Tibial artery (tissue), 4 donors: ENCODE data around the gene TKFC.

Experiments used
- DNase-seq, 2 donors: peaks; one replicate each; pipeline ENCODE4 v3.0.0-alpha.2; 2019
- H3K27ac ChIP-seq, 2 donors: fragments of 200-600 bp; sonication (generic) in 1 of 2; 1 replicate in 1 of 2; 2 replicates in 1 of 2; pipeline ENCODE4 v1.5.1; 2018 to 2019; ENCODE audit warnings: mild to moderate bottlenecking in 1 of 2
- H3K27me3 ChIP-seq, 2 donors: fragments of 200-600 bp; sonication (generic) in 1 of 2; one replicate each; pipeline versions ENCODE4 v1.5.1 to v1.6.0; 2016 to 2019
- H3K36me3 ChIP-seq, 3 donors: fragments of 200-600 bp; sonication (generic) in 2 of 3; one replicate each; pipeline ENCODE4 v1.5.1; 2016 to 2019; ENCODE audit warnings: mild to moderate bottlenecking in 2 of 3
- H3K4me1 ChIP-seq, 4 donors: fragments of 200-600 bp; sonication (generic) in 2 of 4; 1 replicate in 3 of 4; 2 replicates in 1 of 4; pipeline ENCODE4 v1.5.1; 2016 to 2019
- H3K4me3 ChIP-seq, 2 donors: fragments of 200-600 bp; sonication (generic) in 1 of 2; 1 replicate in 1 of 2; 2 replicates in 1 of 2; pipeline ENCODE4 v1.5.1; 2018 to 2019; ENCODE audit warnings: mild to moderate bottlenecking in 2 of 2
- H3K9me3 ChIP-seq, 3 donors: fragments of 200-600 bp; sonication (generic) in 1 of 3; one replicate each; pipeline ENCODE4 v1.5.1; 2016 to 2019
- CTCF ChIP-seq, 2 experiments: fragments of 200-600 bp in 1 of 2; fragments of 450-650 bp in 1 of 2; IDR thresholded peaks; one replicate each; pipeline ENCODE4 v1.5.1; 2017 to 2019; ENCODE audit warnings: antibody characterized with exemption in 2 of 2, mild to moderate bottlenecking in 1 of 2, moderate library complexity in 1 of 2
- intact Hi-C: fragments of 100-400 bp; cut with DNase I; formaldehyde crosslinking; loops from one replicate; pipeline ENCODE4 v1.15.0; 2023; ENCODE audit warnings: low total_unique reads

Gene TKFC

DNA sequence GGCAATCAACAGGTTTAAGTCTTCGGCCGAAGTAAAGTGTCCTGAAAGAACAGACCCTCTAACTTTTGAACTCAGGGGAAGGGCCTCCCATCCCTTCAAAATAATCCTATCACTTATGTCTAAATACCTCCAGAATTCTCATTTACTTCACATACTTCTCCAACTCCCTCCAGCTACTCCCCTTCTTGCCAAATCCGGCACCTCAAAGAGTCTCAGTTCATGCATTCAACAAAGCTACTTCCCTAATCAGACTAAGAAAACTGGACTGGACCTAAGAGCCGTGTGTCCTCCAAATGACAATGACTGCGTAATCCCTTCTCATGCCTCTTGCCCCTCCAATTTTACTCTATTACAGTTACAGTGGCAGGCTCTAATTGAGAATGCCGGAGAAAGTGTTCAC is 1.4 kb upstream of the TKFC start:
- no peak for TF ChIP-seq CTCF (IDR thresholded peaks at IDR 0.05)
- peaks cover 0 to 39% (median 22%) of the 10 kb centered on the region in 4 donors for H3K4me1 ChIP-seq
- no peaks in the 10 kb centered on the region for H3K9me3 ChIP-seq
- no peak for DNase-seq
- H3K36me3 ChIP-seq = peaks cover 10 to 27% (median 23%) of the 10 kb centered on the region in 3 donors
- H3K27me3 ChIP-seq = no peaks in the 10 kb centered on the region
- peak overlapping the region; percentile 92 to 93 for H3K27ac ChIP-seq
- peak overlapping the region; percentile 90 to 99 for H3K4me3 ChIP-seq
- intact Hi-C loops = no loop called here

GRCh38 chr11:61332281-61332796 is 689 bp upstream of the TKFC start:
- intact Hi-C loops = no loop called here
- no peaks in the 10 kb centered on the region for H3K27me3 ChIP-seq

GRCh38 chr11:61333550-61334433 is 764 bp downstream of the TKFC start:
- H3K27ac ChIP-seq = peak overlapping the region; percentile 92 to 93
- no peaks in the 10 kb centered on the region for H3K9me3 ChIP-seq
- no peaks in the 10 kb centered on the region for H3K27me3 ChIP-seq
- peaks cover 6 to 19% (median 10%) of the 10 kb centered on the region in 3 donors for H3K36me3 ChIP-seq
- intact Hi-C loops = loop anchor here (1.0 kb wide), 1 partner anchor 52 kb away; no protein-coding TSS in a partner anchor
- no peak for DNase-seq
- H3K4me1 ChIP-seq = peaks cover 0 to 40% (median 22%) of the 10 kb centered on the region in 4 donors
- peak overlapping the region; percentile 90 to 99 for H3K4me3 ChIP-seq
- no peak for TF ChIP-seq CTCF (IDR thresholded peaks at IDR 0.05)

More at GRCh38 chr11:61332281-61332796, 689 bp upstream of the TKFC start:
- H3K4me1 ChIP-seq = peaks cover 0 to 40% (median 22%) of the 10 kb centered on the region in 4 donors
- no peak for TF ChIP-seq CTCF (IDR thresholded peaks at IDR 0.05)
- H3K27ac ChIP-seq = peak overlapping the region; percentile 92 to 93
- peak overlapping the region; percentile 90 to 99 for H3K4me3 ChIP-seq
- no peaks in the 10 kb centered on the region for H3K9me3 ChIP-seq
- peaks cover 7 to 23% (median 17%) of the 10 kb centered on the region in 3 donors for H3K36me3 ChIP-seq
- no peak for DNase-seq

- Histone ChIP-seq H3K4me3 (no peak overlapping the region), H3K27me3 (no peaks in the 10 kb centered on the region), H3K4me1 (peaks cover 0 to 40% (median 22%) of the 10 kb centered on the region in 4 donors), H3K9me3 (no peaks in the 10 kb centered on the region), H3K36me3 (peaks cover 0 to 19% (median under 1%) of the 10 kb centered on the region in 3 donors), H3K27ac (no peak overlapping the region)
- DNase-seq = no peak
- TF ChIP-seq CTCF (IDR thresholded peaks at IDR 0.05) = no peak
- intact Hi-C loops = no loop called here
Measured at GRCh38 chr11:61334434-61335354, 1.7 kb downstream of the TKFC start.

- no peak for DNase-seq
- Histone ChIP-seq H3K36me3 (peaks cover 0 to 21% (median 0%) of the 10 kb centered on the region in 3 donors), H3K9me3 (no peaks in the 10 kb centered on the region), H3K27ac (no peak overlapping the region), H3K4me3 (no peak overlapping the region), H3K4me1 (peaks cover 0 to 40% (median 22%) of the 10 kb centered on the region in 4 donors), H3K27me3 (no peaks in the 10 kb centered on the region)
- intact Hi-C loops = no loop called here
- no peak for TF ChIP-seq CTCF (IDR thresholded peaks at IDR 0.05)
Measured at GRCh38 chr11:61335355-61335710, 2.3 kb downstream of the TKFC start.
